Type B pancreatic cell (in vitro differentiated cells): Measurements from ENCODE around the gene PLCG1. TPM values are rescaled to one million over a fixed set of nuclear protein-coding genes. Genes with fewer than 3 reads are reported as not detected.
A peak's percentile ranks its signal among the peaks of the same experiment; 100 is the strongest.

ENCODE experiments used
- DNase-seq: peaks from one replicate; pipeline ENCODE4 v3.0.0; 2021; ENCODE audit warnings: mixed read lengths; ENCODE audit not compliant: unreplicated experiment; ENCODE audit errors: extremely low spot score
- H3K27ac Mint-ChIP-seq: 2 replicates; pipeline ENCODE4 v1.8.0; 2021; ENCODE audit warnings: mild to moderate bottlenecking, mixed read lengths
- H3K27me3 Mint-ChIP-seq: 2 replicates; pipeline ENCODE4 v1.8.0; 2021; ENCODE audit warnings: mixed read lengths
- H3K36me3 Mint-ChIP-seq: 2 replicates; pipeline ENCODE4 v1.8.0; 2021; ENCODE audit warnings: mixed read lengths
- H3K4me1 Mint-ChIP-seq: one replicate; pipeline ENCODE4 v1.8.0; 2021; ENCODE audit warnings: mixed read lengths; ENCODE audit not compliant: unreplicated experiment
- H3K4me3 Mint-ChIP-seq: 2 replicates; pipeline ENCODE4 v1.8.0; 2021; ENCODE audit warnings: mild to moderate bottlenecking, mixed read lengths
- H3K9me3 Mint-ChIP-seq: 2 replicates; pipeline ENCODE4 v1.8.0; 2021; ENCODE audit warnings: mixed read lengths
- total RNA-seq: library from RNA; stranded (reverse); gene quantifications from 2 replicates; pipeline ENCODE4 v1.2.1, GENCODE V29; 2021; ENCODE audit warnings: low replicate concordance
- TF ChIP-seq, protein P1 (sequence below): fragments of 200-600 bp; sonication (generic); conservative IDR thresholded peaks from 2 replicates; pipeline ENCODE4 v1.5.0; 2021; ENCODE audit warnings: antibody characterized with exemption, mild to moderate bottlenecking

The PLCG1 gene
- total RNA-seq, 1 donor from 2014 or later = 241 TPM

DNA sequence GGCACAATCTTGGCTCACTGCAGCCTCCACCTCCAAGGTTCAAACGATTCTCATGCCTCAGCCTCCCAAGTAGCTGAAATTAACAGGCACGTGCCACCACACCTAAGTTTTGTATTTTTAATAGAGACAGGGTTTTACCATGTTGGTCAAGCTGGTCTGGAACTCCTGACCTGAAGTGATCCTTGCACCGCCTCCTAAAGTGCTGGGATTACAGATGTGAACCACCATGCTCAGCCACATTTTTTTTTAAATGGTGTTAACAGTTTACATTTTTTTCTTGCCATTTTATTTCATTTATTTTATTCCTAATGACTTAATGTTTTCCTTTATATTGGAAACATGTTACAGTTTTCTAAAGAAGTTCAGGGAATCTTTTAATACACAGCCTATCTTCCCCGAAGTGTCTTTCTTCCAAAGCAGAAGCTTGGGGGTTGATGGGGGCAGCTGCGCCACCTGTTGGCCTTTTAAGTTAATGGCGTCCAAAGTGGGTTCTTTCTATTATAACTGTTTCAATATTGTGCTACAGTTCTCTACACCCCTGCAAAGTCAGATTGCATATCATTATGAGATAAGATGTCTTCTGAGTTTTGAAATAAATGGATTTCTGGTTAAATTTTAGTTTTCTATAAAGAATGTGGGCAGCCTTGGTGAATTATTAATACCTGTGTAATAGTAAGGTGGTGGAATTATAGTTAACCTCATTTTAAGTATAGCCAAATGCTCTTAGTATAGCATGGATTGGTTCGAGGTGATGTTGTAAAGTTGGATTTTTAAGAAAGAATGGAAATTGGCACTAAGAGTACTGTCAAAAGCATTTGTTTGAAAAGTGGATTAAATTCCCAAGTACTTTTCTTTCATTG, 42.0 kb upstream of the PLCG1 start:
- H3K36me3 Mint-ChIP-seq = peaks cover 37% of the 10 kb centered on the region
- H3K4me1 Mint-ChIP-seq = peaks cover 9% of the 10 kb centered on the region
- H3K9me3 Mint-ChIP-seq = no peaks in the 10 kb centered on the region
- TF ChIP-seq, protein P1, sequence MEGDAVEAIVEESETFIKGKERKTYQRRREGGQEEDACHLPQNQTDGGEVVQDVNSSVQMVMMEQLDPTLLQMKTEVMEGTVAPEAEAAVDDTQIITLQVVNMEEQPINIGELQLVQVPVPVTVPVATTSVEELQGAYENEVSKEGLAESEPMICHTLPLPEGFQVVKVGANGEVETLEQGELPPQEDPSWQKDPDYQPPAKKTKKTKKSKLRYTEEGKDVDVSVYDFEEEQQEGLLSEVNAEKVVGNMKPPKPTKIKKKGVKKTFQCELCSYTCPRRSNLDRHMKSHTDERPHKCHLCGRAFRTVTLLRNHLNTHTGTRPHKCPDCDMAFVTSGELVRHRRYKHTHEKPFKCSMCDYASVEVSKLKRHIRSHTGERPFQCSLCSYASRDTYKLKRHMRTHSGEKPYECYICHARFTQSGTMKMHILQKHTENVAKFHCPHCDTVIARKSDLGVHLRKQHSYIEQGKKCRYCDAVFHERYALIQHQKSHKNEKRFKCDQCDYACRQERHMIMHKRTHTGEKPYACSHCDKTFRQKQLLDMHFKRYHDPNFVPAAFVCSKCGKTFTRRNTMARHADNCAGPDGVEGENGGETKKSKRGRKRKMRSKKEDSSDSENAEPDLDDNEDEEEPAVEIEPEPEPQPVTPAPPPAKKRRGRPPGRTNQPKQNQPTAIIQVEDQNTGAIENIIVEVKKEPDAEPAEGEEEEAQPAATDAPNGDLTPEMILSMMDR = peak; percentile 95
- H3K27me3 Mint-ChIP-seq = no peaks in the 10 kb centered on the region
- DNase-seq = no peak
- peak overlapping the region; percentile 17 for H3K27ac Mint-ChIP-seq
- H3K4me3 Mint-ChIP-seq = no peak overlapping the region

DNA sequence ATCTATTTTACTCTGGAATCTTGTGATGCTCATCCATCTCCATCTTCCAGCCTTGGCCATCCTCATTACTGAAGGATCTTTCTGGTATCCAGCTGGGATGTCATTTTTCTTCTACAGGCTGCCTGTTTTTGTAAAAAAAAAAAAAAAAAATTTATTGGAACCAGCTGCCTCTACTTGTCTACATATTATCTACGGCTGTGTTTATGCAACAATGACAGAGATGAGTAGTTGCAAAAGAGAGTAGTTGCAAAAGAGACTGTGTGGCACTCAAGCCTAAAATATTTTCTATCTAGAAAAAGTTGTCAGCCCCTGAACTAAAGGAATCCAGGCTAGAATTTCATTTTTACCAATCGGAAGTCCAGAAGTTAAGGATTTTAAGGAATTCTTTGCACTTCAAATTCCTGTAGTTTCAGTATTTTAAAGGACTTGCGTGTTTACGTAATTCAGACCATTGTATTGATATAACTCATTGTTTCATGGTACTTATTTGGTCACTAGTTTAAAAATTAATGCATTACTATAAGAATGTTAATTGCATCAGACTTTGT, 38.6 kb upstream of the PLCG1 start:
- TF ChIP-seq, protein P1 = no peak
- Mint-ChIP-seq H3K4me3 (no peak overlapping the region), H3K9me3 (no peaks in the 10 kb centered on the region), H3K27ac (no peak overlapping the region), H3K27me3 (no peaks in the 10 kb centered on the region), H3K36me3 (peaks cover 41% of the 10 kb centered on the region), H3K4me1 (peaks cover 9% of the 10 kb centered on the region)
- no peak for DNase-seq

DNA sequence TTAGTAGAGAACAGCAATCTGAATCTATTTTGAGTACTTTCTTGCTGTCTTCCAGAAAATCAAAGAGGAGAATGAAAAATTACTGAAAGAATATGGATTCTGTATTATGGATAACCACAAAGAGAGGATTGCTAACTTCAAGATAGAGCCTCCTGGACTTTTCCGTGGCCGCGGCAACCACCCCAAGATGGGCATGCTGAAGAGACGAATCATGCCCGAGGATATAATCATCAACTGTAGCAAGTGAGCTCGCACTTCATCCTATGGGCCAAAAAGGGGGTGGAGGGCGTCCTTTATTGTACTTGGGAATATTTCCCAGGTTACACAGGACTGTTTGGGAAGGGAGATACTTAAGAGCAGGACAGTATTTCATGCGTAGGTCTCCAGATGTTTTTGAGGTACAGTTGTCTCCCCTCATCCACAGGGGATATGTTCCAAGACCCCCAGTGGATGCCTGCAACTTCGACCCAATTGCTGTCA, 37.3 kb upstream of the PLCG1 start:
- no peak overlapping the region for H3K4me3 Mint-ChIP-seq
- no peak for DNase-seq
- H3K27ac Mint-ChIP-seq = no peak overlapping the region
- TF ChIP-seq, protein P1 = no peak
- H3K36me3 Mint-ChIP-seq = peaks cover 50% of the 10 kb centered on the region
- no peaks in the 10 kb centered on the region for H3K9me3 Mint-ChIP-seq
- H3K27me3 Mint-ChIP-seq = no peaks in the 10 kb centered on the region
- H3K4me1 Mint-ChIP-seq = peaks cover 9% of the 10 kb centered on the region

DNA sequence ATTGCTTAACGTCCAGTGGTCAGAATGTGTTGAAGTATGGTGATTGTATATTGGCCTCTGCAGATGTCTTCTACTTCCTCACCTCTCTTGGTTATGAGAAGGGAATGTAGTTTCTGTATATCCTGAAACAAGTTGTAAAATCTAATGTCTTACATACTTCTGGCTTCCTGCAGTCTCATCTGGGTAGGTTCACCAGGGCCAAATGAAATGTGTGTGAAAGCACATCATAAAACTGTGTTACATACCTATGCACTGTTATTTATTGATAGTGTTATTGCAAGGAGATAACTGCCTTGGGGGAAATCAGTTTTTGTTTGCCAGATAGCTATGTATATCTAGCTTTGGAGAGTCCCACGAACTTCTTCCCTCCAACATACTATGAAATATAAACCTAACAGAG, 35.7 kb upstream of the PLCG1 start:
- no peaks in the 10 kb centered on the region for H3K9me3 Mint-ChIP-seq
- no peak for DNase-seq
- H3K4me1 Mint-ChIP-seq = peaks cover 5% of the 10 kb centered on the region
- H3K4me3 Mint-ChIP-seq = no peak overlapping the region
- no peak overlapping the region for H3K27ac Mint-ChIP-seq
- TF ChIP-seq, protein P1 = no peak
- H3K36me3 Mint-ChIP-seq = peaks cover 50% of the 10 kb centered on the region
- H3K27me3 Mint-ChIP-seq = no peaks in the 10 kb centered on the region

DNA sequence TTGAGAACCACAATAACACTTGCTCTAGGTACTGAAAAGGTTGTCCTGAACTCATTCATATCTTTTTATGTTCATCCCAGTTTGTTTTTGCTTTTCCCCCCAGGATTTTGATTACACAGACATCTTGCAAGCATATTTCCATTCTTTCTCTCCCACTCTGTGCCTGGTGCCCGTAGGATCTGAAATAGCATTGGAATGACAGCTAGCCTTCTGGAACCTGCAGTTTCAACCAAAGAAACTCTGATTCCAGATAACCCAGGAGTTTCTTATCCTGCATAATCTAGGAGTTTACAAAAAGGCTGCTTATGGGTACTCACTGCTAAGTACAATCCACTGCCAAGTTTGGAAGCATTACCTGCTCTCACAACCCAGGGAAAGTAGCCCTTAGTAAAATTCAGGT, 28.8 kb upstream of the PLCG1 start:
- H3K4me1 Mint-ChIP-seq = no peaks in the 10 kb centered on the region
- H3K9me3 Mint-ChIP-seq = no peaks in the 10 kb centered on the region
- no peak overlapping the region for H3K4me3 Mint-ChIP-seq
- H3K27me3 Mint-ChIP-seq = no peaks in the 10 kb centered on the region
- H3K27ac Mint-ChIP-seq = no peak overlapping the region
- TF ChIP-seq, protein P1 = no peak
- peaks cover 56% of the 10 kb centered on the region for H3K36me3 Mint-ChIP-seq
- DNase-seq = no peak
